Kidney epithelial cell (primary cell): ENCODE results near the gene RTP2. TPM values are rescaled to one million over a fixed set of nuclear protein-coding genes. Genes with fewer than 3 reads are reported as not detected.

ENCODE experiments used
- DNase-seq: peaks from one replicate; pipeline ENCODE4 v3.0.0-alpha.2; 2010; ENCODE audit warnings: low read depth
- H3K27me3 ChIP-seq: 2 replicates; pipeline ENCODE4 v1.6.0; 2011; ENCODE audit warnings: low read length; ENCODE audit not compliant: control insufficient read depth, insufficient read depth
- H3K36me3 ChIP-seq: 2 replicates; pipeline ENCODE4 v1.5.1; 2011; ENCODE audit warnings: low read length; ENCODE audit not compliant: control insufficient read depth, insufficient read depth
- H3K4me3 ChIP-seq: 2 replicates; pipeline ENCODE4 v1.5.1; 2011; ENCODE audit warnings: low read depth, mild to moderate bottlenecking, control low read depth, low read length
- CTCF ChIP-seq: IDR thresholded peaks from 2 replicates; pipeline ENCODE4 v1.5.1; 2011; ENCODE audit warnings: mild to moderate bottlenecking, moderate library complexity, low read length, control low read depth, inconsistent platforms; ENCODE audit not compliant: insufficient read depth, poor library complexity, severe bottlenecking
- total RNA-seq: library from RNA; depleted of rRNA; stranded (reverse); fragments of >200 nt; gene quantifications from 2 replicates; pipeline ENCODE4 v1.2.3, GENCODE V29; 2015

The RTP2 gene
- total RNA-seq, 1 donor from 2014 or later, result not detected

- no peak for DNase-seq
These were observed 33.5 kb upstream of the RTP2 start for GRCh38 chr3:187735837-187736236.

GRCh38 chr3:187735383-187735782 is 33.0 kb upstream of the RTP2 start:
- no peak for DNase-seq
- H3K4me3 ChIP-seq, result no peak overlapping the region
- peaks cover 3% of the 10 kb centered on the region for H3K36me3 ChIP-seq
- no peaks in the 10 kb centered on the region for H3K27me3 ChIP-seq
- no peak for TF ChIP-seq CTCF

More at GRCh38 chr3:187735837-187736236, 33.5 kb upstream of the RTP2 start:
- TF ChIP-seq CTCF, result no peak
- no peak overlapping the region for H3K4me3 ChIP-seq
- no peaks in the 10 kb centered on the region for H3K27me3 ChIP-seq
- peaks cover 1% of the 10 kb centered on the region for H3K36me3 ChIP-seq

GRCh38 chr3:187734841-187735240 is 32.5 kb upstream of the RTP2 start:
- Histone ChIP-seq H3K27me3 (no peaks in the 10 kb centered on the region), H3K4me3 (no peak overlapping the region), H3K36me3 (peaks cover 3% of the 10 kb centered on the region)
- TF ChIP-seq CTCF, result no peak
- no peak for DNase-seq

GRCh38 chr3:187733371-187733770 is 31.0 kb upstream of the RTP2 start:
- no peak for TF ChIP-seq CTCF
- H3K4me3 ChIP-seq, result no peak overlapping the region
- no peaks in the 10 kb centered on the region for H3K27me3 ChIP-seq
- DNase-seq, result no peak
- peaks cover 7% of the 10 kb centered on the region for H3K36me3 ChIP-seq

GRCh38 chr3:187729598-187729997 is 27.2 kb upstream of the RTP2 start:
- no peak overlapping the region for H3K4me3 ChIP-seq
- H3K36me3 ChIP-seq, result peaks cover 11% of the 10 kb centered on the region
- no peaks in the 10 kb centered on the region for H3K27me3 ChIP-seq
- no peak for TF ChIP-seq CTCF
- no peak for DNase-seq

GRCh38 chr3:187728940-187729583 is 26.7 kb upstream of the RTP2 start:
- Histone ChIP-seq H3K36me3 (peaks cover 11% of the 10 kb centered on the region), H3K27me3 (no peaks in the 10 kb centered on the region), H3K4me3 (no peak overlapping the region)
- no peak for DNase-seq
- TF ChIP-seq CTCF, result no peak
